Muscle of arm (tissue), 12 donors: Measurements from ENCODE around the gene VGLL4. TPM values are rescaled to one million over a fixed set of nuclear protein-coding genes. Genes with fewer than 3 reads are reported as not detected.
A peak's percentile ranks its signal among the peaks of the same experiment; 100 is the strongest.

Experiments
- DNase-seq: peaks from one replicate; pipeline ENCODE4 v3.0.0-alpha.2; 2013
- polyA plus RNA-seq, 12 donors: library from polyadenylated mRNA; unstranded; fragments of 120-200 nt; gene quantifications; one replicate each; pipeline ENCODE4 v1.2.1, GENCODE V29; 2013; ENCODE audit not compliant: insufficient read length in 12 of 12

VGLL4 gene
- polyA plus RNA-seq, 12 donors, result 41.3 to 78.9 (median 45.3) TPM; not detected in 1

GRCh38 chr3:11552289-11553264 lies 91.1 kb downstream of the VGLL4 start:
- no peak for DNase-seq

- DNase-seq, result no peak
These were observed 92.7 kb downstream of the VGLL4 start for GRCh38 chr3:11551036-11551435.

GRCh38 chr3:11549580-11550140 lies 94.1 kb downstream of the VGLL4 start:
- no peak for DNase-seq

- DNase-seq, result peak; percentile 56
These were observed 95.0 kb downstream of the VGLL4 start for GRCh38 chr3:11548721-11549131.

- DNase-seq, result no peak
These were observed 96.2 kb downstream of the VGLL4 start for GRCh38 chr3:11547498-11547897.

GRCh38 chr3:11546657-11547302 lies 96.9 kb downstream of the VGLL4 start:
- DNase-seq, result no peak

- no peak for DNase-seq
These were observed 98.4 kb downstream of the VGLL4 start for GRCh38 chr3:11545186-11545851.

GRCh38 chr3:11544412-11545181 lies 99.1 kb downstream of the VGLL4 start:
- peak; percentile 63 for DNase-seq

- no peak for DNase-seq
These were observed 99.7 kb downstream of the VGLL4 start for GRCh38 chr3:11543948-11544387.

GRCh38 chr3:11543141-11543947 lies 100.4 kb downstream of the VGLL4 start:
- no peak for DNase-seq

GRCh38 chr3:11542551-11542950 lies 101.2 kb downstream of the VGLL4 start:
- DNase-seq, result no peak

- no peak for DNase-seq
These were observed 102.1 kb downstream of the VGLL4 start for GRCh38 chr3:11541321-11542303.

- no peak for DNase-seq
These were observed 104.0 kb downstream of the VGLL4 start for GRCh38 chr3:11539677-11540076.

- DNase-seq, result no peak
These were observed 104.5 kb downstream of the VGLL4 start for GRCh38 chr3:11539218-11539617.

GRCh38 chr3:11538581-11538980 lies 105.1 kb downstream of the VGLL4 start:
- no peak for DNase-seq

GRCh38 chr3:11536936-11537612 lies 106.6 kb downstream of the VGLL4 start:
- no peak for DNase-seq

- no peak for DNase-seq
These were observed 107.4 kb downstream of the VGLL4 start for GRCh38 chr3:11536132-11536935.
